Spinal cord (tissue), 10 donors: ENCODE measurements around the gene MEAK7. TPM values are rescaled to one million over a fixed set of nuclear protein-coding genes. Genes with fewer than 3 reads are reported as not detected.

Experiments used
- DNase-seq, 6 donors: peaks; one replicate each; pipeline versions ENCODE4 v3.0.0 to v3.0.0-alpha.2; 2013 to 2015; ENCODE audit warnings: low spot score in 6 of 6, low read depth in 4 of 6
- H3K27ac ChIP-seq: one replicate; pipeline ENCODE4 v1.5.1; 2013; ENCODE audit warnings: low read depth, low read length, control low read depth
- H3K27me3 ChIP-seq: one replicate; pipeline ENCODE4 v1.6.1; 2013; ENCODE audit warnings: low read length; ENCODE audit not compliant: control insufficient read depth, insufficient read depth
- H3K36me3 ChIP-seq: one replicate; pipeline ENCODE4 v1.6.1; 2013; ENCODE audit warnings: low read length; ENCODE audit not compliant: control insufficient read depth, insufficient read depth
- H3K4me1 ChIP-seq: one replicate; pipeline ENCODE4 v1.6.1; 2013; ENCODE audit warnings: low read length; ENCODE audit not compliant: control insufficient read depth, insufficient read depth
- H3K4me3 ChIP-seq: one replicate; pipeline ENCODE4 v1.5.1; 2013; ENCODE audit warnings: low read depth, low read length, control low read depth
- H3K9me3 ChIP-seq: one replicate; pipeline ENCODE4 v1.6.1; 2013; ENCODE audit warnings: low read length; ENCODE audit not compliant: control insufficient read depth, insufficient read depth
- WGBS: methylation state at CpG from one replicate; pipeline ENCODE4 v1.1.5; 2013; ENCODE audit warnings: missing lambda C conversion rate; ENCODE audit not compliant: insufficient coverage; 5-methylcytosine and 5-hydroxymethylcytosine counted together
- polyA plus RNA-seq, 2 donors: library from polyadenylated mRNA; unstranded; fragments of 120-200 nt; gene quantifications; one replicate each; pipeline ENCODE4 v1.2.1, GENCODE V29; 2013; ENCODE audit not compliant: insufficient read length in 2 of 2
- total RNA-seq, 2 donors: library from RNA; depleted of rRNA in 1 of 2; stranded (reverse); fragments of 120-200 nt in 1 of 2; fragments of >200 nt in 1 of 2; gene quantifications; one replicate each; pipeline versions ENCODE4 v1.2.3 to v1.2.4, GENCODE V29; 2013 to 2014
- donor health status: healthy.

MEAK7 gene
- total and polyA plus RNA-seq, 4 donors: 9.2 to 14.3 (median 12.3) TPM

- Histone ChIP-seq H3K9me3 (no peaks in the 10 kb centered on the region), H3K36me3 (peaks cover 41% of the 10 kb centered on the region), H3K27ac (no peak overlapping the region), H3K4me1 (peaks cover 32% of the 10 kb centered on the region), H3K27me3 (no peaks in the 10 kb centered on the region), H3K4me3 (no peak overlapping the region)
- WGBS: 81% methylated on average over 8 of the region's 13 CpGs
- DNase-seq: peak in 1 of 6 donors; percentile 76
Observed at GRCh38 chr16:84478172-84478947, 26.1 kb downstream of the MEAK7 start.

GRCh38 chr16:84477661-84478060 lies 26.8 kb downstream of the MEAK7 start:
- Histone ChIP-seq H3K36me3 (peaks cover 34% of the 10 kb centered on the region), H3K4me1 (peaks cover 25% of the 10 kb centered on the region), H3K27me3 (no peaks in the 10 kb centered on the region), H3K4me3 (no peak overlapping the region), H3K27ac (no peak overlapping the region), H3K9me3 (no peaks in the 10 kb centered on the region)
- 69% methylated on average over 6 of the region's 7 CpGs for WGBS
- no peak for DNase-seq

- no peak overlapping the region for H3K4me3 ChIP-seq
- WGBS: 79% methylated on average over 7 of the region's 8 CpGs
- no peak overlapping the region for H3K27ac ChIP-seq
- no peaks in the 10 kb centered on the region for H3K27me3 ChIP-seq
- DNase-seq: no peak
- no peaks in the 10 kb centered on the region for H3K9me3 ChIP-seq
- H3K4me1 ChIP-seq: peaks cover 13% of the 10 kb centered on the region
- peaks cover 23% of the 10 kb centered on the region for H3K36me3 ChIP-seq
Observed at GRCh38 chr16:84476401-84476800, 28.1 kb downstream of the MEAK7 start.

- no peaks in the 10 kb centered on the region for H3K27me3 ChIP-seq
- H3K36me3 ChIP-seq: peaks cover 19% of the 10 kb centered on the region
- WGBS: 61% methylated on average over 3 of the region's 8 CpGs
- no peak overlapping the region for H3K4me3 ChIP-seq
- H3K9me3 ChIP-seq: no peaks in the 10 kb centered on the region
- no peak overlapping the region for H3K27ac ChIP-seq
- DNase-seq: no peak
- peaks cover 7% of the 10 kb centered on the region for H3K4me1 ChIP-seq
Observed at GRCh38 chr16:84475643-84476240, 28.7 kb downstream of the MEAK7 start.

- Histone ChIP-seq H3K4me3 (no peak overlapping the region), H3K4me1 (no peaks in the 10 kb centered on the region), H3K27me3 (no peaks in the 10 kb centered on the region), H3K27ac (no peak overlapping the region), H3K9me3 (no peaks in the 10 kb centered on the region), H3K36me3 (peaks cover 3% of the 10 kb centered on the region)
- no peak for DNase-seq
- 96% methylated on average over 4 of the region's 4 CpGs for WGBS
Observed at GRCh38 chr16:84471966-84472365, 32.5 kb downstream of the MEAK7 start.

GRCh38 chr16:84471316-84471715 lies 33.1 kb downstream of the MEAK7 start:
- WGBS: 100% methylated on average over 2 of the region's 7 CpGs
- no peak overlapping the region for H3K27ac ChIP-seq
- no peaks in the 10 kb centered on the region for H3K4me1 ChIP-seq
- H3K27me3 ChIP-seq: no peaks in the 10 kb centered on the region
- H3K9me3 ChIP-seq: no peaks in the 10 kb centered on the region
- peaks cover 3% of the 10 kb centered on the region for H3K36me3 ChIP-seq
- no peak for DNase-seq
- H3K4me3 ChIP-seq: no peak overlapping the region

GRCh38 chr16:84467709-84468108 lies 36.8 kb downstream of the MEAK7 start:
- Histone ChIP-seq H3K9me3 (no peaks in the 10 kb centered on the region), H3K27me3 (no peaks in the 10 kb centered on the region), H3K4me3 (no peak overlapping the region), H3K4me1 (peaks cover 5% of the 10 kb centered on the region), H3K27ac (no peak overlapping the region), H3K36me3 (peaks cover 20% of the 10 kb centered on the region)
- no peak for DNase-seq

- Histone ChIP-seq H3K4me1 (peaks cover 5% of the 10 kb centered on the region), H3K9me3 (no peaks in the 10 kb centered on the region), H3K36me3 (peaks cover 24% of the 10 kb centered on the region), H3K27me3 (no peaks in the 10 kb centered on the region), H3K4me3 (no peak overlapping the region), H3K27ac (no peak overlapping the region)
- DNase-seq: no peak
- WGBS: 100% methylated on average over 1 of the region's 1 CpG
Observed at GRCh38 chr16:84467256-84467655, 37.2 kb downstream of the MEAK7 start.

GRCh38 chr16:84466692-84467091 lies 37.8 kb downstream of the MEAK7 start:
- no peak for DNase-seq
- Histone ChIP-seq H3K9me3 (no peaks in the 10 kb centered on the region), H3K27ac (no peak overlapping the region), H3K4me3 (no peak overlapping the region), H3K27me3 (no peaks in the 10 kb centered on the region), H3K4me1 (peaks cover 5% of the 10 kb centered on the region), H3K36me3 (peaks cover 30% of the 10 kb centered on the region)
- WGBS: no CpG with 5 or more reads among the region's 4 CpGs

- H3K27me3 ChIP-seq: no peaks in the 10 kb centered on the region
- H3K4me3 ChIP-seq: no peak overlapping the region
- WGBS: 92% methylated on average over 6 of the region's 6 CpGs
- no peaks in the 10 kb centered on the region for H3K9me3 ChIP-seq
- peaks cover 7% of the 10 kb centered on the region for H3K4me1 ChIP-seq
- DNase-seq: no peak
- no peak overlapping the region for H3K27ac ChIP-seq
- H3K36me3 ChIP-seq: peaks cover 43% of the 10 kb centered on the region
Observed at GRCh38 chr16:84465154-84465553, 39.3 kb downstream of the MEAK7 start.
